ENCODE results near the gene UCKL1.

Gene UCKL1

GRCh38 chr20:63982937-63983336 lies 26.7 kb upstream of the UCKL1 start:
- no peak for DNase-seq (ENCODE audit: low read depth)
- no peak overlapping the region for H3K4me3 ChIP-seq (ENCODE audit: low read depth, low read length)
- TF ChIP-seq POLR2A (IDR thresholded peaks at IDR 0.05; ENCODE audit: extremely low read depth, insufficient read length) (no peak), CTCF (IDR thresholded peaks at IDR 0.05; ENCODE audit: low read depth, low read length) (no peak), MAX (IDR thresholded peaks at IDR 0.05; ENCODE audit: low read depth, low read length) (no peak), MYC (IDR thresholded peaks at IDR 0.05; ENCODE audit: low read depth, low read length) (no peak)

- peak; percentile 99 for DNase-seq (ENCODE audit: low read depth)
- TF ChIP-seq MAX (IDR thresholded peaks at IDR 0.05; ENCODE audit: low read depth, low read length) (peak; percentile 98), CTCF (IDR thresholded peaks at IDR 0.05; ENCODE audit: low read depth, low read length) (peak; percentile 87), MYC (IDR thresholded peaks at IDR 0.05; ENCODE audit: low read depth, low read length) (peak; percentile 100), POLR2A (IDR thresholded peaks at IDR 0.05; ENCODE audit: extremely low read depth, insufficient read length) (peak; percentile 73)
- peak within 1 kb of the TSS; percentile 99 for H3K4me3 ChIP-seq (ENCODE audit: low read depth, low read length)
These were observed 24.9 kb upstream of the UCKL1 start, which contains the start of gene PRPF6 for GRCh38 chr20:63980806-63981728. Gene PRPF6 (plus strand): TSS chr20:63981132. CDS start chr20:63981246, 114 bp downstream.

- peak overlapping the region; percentile 99 for H3K4me3 ChIP-seq (ENCODE audit: low read depth, low read length)
- peak; percentile 59; the same call in 1 of the 2 replicates for TF ChIP-seq MAX (IDR thresholded peaks at IDR 0.05; ENCODE audit: low read depth, low read length)
- TF ChIP-seq CTCF (IDR thresholded peaks at IDR 0.05; ENCODE audit: low read depth, low read length): no peak
- no peak for TF ChIP-seq MYC (IDR thresholded peaks at IDR 0.05; ENCODE audit: low read depth, low read length)
- TF ChIP-seq POLR2A (IDR thresholded peaks at IDR 0.05; ENCODE audit: extremely low read depth, insufficient read length): no peak
- no peak for DNase-seq (ENCODE audit: low read depth)
These were observed 24.1 kb upstream of the UCKL1 start for GRCh38 chr20:63980317-63980805.

GRCh38 chr20:63979557-63980316 lies 23.5 kb upstream of the UCKL1 start, which contains the start of gene SAMD10:
Gene SAMD10 (minus strand): TSS chr20:63979642. CDS start chr20:63979467, 175 bp downstream.
- DNase-seq (ENCODE audit: low read depth): peak; percentile 93
- H3K4me3 ChIP-seq (ENCODE audit: low read depth, low read length): peak within 1 kb of the TSS; percentile 99
- TF ChIP-seq POLR2A (IDR thresholded peaks at IDR 0.05; ENCODE audit: extremely low read depth, insufficient read length): peak; percentile 68
- peak; percentile 32; the same call in 1 of the 2 replicates for TF ChIP-seq MAX (IDR thresholded peaks at IDR 0.05; ENCODE audit: low read depth, low read length)
- TF ChIP-seq MYC (IDR thresholded peaks at IDR 0.05; ENCODE audit: low read depth, low read length): no peak; the same call in 1 of the 2 replicates
- no peak for TF ChIP-seq CTCF (IDR thresholded peaks at IDR 0.05; ENCODE audit: low read depth, low read length)

- DNase-seq (ENCODE audit: low read depth): peak; percentile 49
- TF ChIP-seq CTCF (IDR thresholded peaks at IDR 0.05; ENCODE audit: low read depth, low read length) (no peak), POLR2A (IDR thresholded peaks at IDR 0.05; ENCODE audit: extremely low read depth, insufficient read length) (no peak), MYC (IDR thresholded peaks at IDR 0.05; ENCODE audit: low read depth, low read length) (no peak; the same call in 1 of the 2 replicates), MAX (IDR thresholded peaks at IDR 0.05; ENCODE audit: low read depth, low read length) (no peak)
- peak overlapping the region; percentile 48 for H3K4me3 ChIP-seq (ENCODE audit: low read depth, low read length)
These were observed 23.0 kb upstream of the UCKL1 start for GRCh38 chr20:63979229-63979556.

Measured in NB4 (cell line).